ENCODE results near the gene CHD2.

The CHD2 gene

DNA sequence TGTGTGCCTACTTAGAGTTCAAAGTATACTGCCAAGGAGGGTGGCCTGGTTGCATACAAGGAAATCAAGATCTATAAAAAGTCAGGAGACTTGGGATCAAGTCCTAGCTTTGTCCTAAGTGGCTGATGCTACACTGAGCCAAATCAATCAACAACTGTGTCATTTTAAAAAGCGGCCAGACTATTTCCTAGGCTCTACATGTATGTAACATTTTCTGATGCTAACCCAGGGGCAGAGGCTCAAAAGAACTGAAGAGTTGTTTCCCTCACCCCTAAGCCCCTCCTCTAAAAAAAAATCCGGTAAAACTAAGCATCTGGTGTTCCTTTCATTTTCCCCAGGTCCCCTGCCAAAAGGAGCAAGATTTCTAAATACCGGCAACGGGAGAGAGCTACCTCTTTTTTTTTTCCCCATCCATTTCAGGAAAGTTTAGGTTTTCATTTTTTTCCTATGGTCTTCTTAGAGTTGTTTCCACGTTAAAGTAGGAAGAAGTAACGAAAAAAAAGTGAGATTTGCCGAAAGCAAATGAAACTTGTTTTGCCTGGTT lies 18.8 kb upstream of the CHD2 start:
- H3K4me1 ChIP-seq (ENCODE audit: control insufficient read depth in 1 of 2, insufficient read depth in 2 of 2, low read length in 2 of 2), result peaks cover 5 to 6% of the 10 kb centered on the region in 2 experiments
- no peak overlapping the region for H2AK5ac ChIP-seq (ENCODE audit: low read length)
- H3K36me3 ChIP-seq (ENCODE audit: control insufficient read depth in 1 of 2, insufficient read depth in 2 of 2, low read length in 2 of 2), result no peaks in the 10 kb centered on the region
- peak overlapping the region; percentile 92 for H3K27ac ChIP-seq (ENCODE audit: low read depth, low read length)
- no peak overlapping the region for H3K23ac ChIP-seq (ENCODE audit: low read length)
- no peak overlapping the region for H3K9ac ChIP-seq (ENCODE audit: low read length)
- H3K79me2 ChIP-seq (ENCODE audit: control insufficient read depth, insufficient read depth, low read length, poor library complexity), result peaks cover 10% of the 10 kb centered on the region
- H2BK120ac ChIP-seq (ENCODE audit: insufficient read depth, low read length, poor library complexity), result peak overlapping the region; percentile 38
- no peaks in the 10 kb centered on the region for H3K27me3 ChIP-seq (ENCODE audit: insufficient read depth, low read length)
- H4K91ac ChIP-seq (ENCODE audit: low read depth, low read length), result no peak overlapping the region
- H2AFZ ChIP-seq (ENCODE audit: insufficient read depth, low read length, poor library complexity), result no peak overlapping the region
- no peak overlapping the region for H4K12ac ChIP-seq (ENCODE audit: low read depth, low read length)
- no peak for DNase-seq
- no peak overlapping the region for H3K18ac ChIP-seq (ENCODE audit: low read length)
- H3K4ac ChIP-seq (ENCODE audit: low read depth, low read length), result no peak overlapping the region
- H2BK12ac ChIP-seq (ENCODE audit: low read length), result no peak overlapping the region
- no peak overlapping the region for H3K4me3 ChIP-seq (ENCODE audit: low read depth, low read length)
- no peak overlapping the region for H2BK5ac ChIP-seq (ENCODE audit: low read depth, low read length, poor library complexity)
- H4K8ac ChIP-seq (ENCODE audit: low read depth, low read length), result peak overlapping the region; percentile 95
- H3K79me1 ChIP-seq (ENCODE audit: low read length), result peaks cover 20% of the 10 kb centered on the region
- H3K4me2 ChIP-seq (ENCODE audit: low read length), result no peak overlapping the region
- H3K9me3 ChIP-seq (ENCODE audit: insufficient read depth, low read depth, low read length), result no peaks in the 10 kb centered on the region
- no CpG with 5 or more reads among the region's 7 CpGs for WGBS (ENCODE audit: extremely low coverage, insufficient coverage, insufficient read length)
- H3K14ac ChIP-seq (ENCODE audit: low read length), result peak overlapping the region; percentile 87

DNA sequence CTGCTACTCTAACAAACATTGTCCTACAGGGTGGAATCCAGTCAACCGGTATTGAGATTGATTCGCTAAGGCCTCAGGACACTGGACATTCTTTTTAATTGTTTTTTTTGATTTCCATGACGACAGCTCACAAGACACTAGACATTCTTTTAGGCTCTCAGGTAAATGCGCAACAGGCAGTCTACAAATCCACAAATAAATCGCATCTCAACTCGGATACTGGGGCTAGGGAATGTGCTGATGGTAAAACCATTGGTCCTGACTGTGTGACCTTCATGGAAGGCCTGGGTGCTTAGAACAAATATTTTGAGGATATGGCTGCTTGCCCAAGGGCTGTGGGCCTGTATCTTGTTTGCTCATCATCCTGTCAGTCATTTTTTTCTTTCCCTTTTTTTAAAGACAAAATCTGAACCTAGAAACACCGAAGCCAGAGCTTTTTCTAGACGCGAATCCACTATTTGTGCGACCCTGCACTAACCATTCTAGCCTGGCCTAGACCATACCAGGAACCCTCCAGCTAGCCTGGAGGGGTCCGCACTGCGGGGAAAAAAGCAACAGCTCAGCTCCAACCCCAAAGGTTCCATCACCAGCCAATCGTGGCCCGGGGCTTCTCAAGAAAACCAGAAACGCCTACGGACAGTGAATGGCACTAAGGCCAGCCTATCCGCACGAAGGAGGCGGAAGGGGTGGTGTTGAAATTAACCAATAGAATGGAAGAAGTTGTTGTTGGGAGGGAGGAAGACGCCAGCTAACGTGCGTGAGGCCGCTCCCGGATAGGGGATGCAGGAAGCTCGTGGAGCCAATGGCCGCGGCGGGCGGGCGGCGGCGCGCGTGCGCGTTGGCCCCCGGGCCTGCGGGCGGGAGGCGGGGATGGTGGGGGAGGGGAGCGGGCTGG lies 18.1 kb upstream of the CHD2 start:
- Histone ChIP-seq H3K14ac (ENCODE audit: low read length) (peak overlapping the region; percentile 87), H3K36me3 (ENCODE audit: control insufficient read depth in 1 of 2, insufficient read depth in 2 of 2, low read length in 2 of 2) (no peaks in the 10 kb centered on the region), H3K23ac (ENCODE audit: low read length) (no peak overlapping the region), H2AFZ (ENCODE audit: insufficient read depth, low read length, poor library complexity) (peak overlapping the region; percentile 52), H3K4me1 (ENCODE audit: control insufficient read depth in 1 of 2, insufficient read depth in 2 of 2, low read length in 2 of 2) (peaks cover 3 to 6% of the 10 kb centered on the region in 2 experiments), H3K9ac (ENCODE audit: low read length) (no peak overlapping the region), H4K12ac (ENCODE audit: low read depth, low read length) (peak overlapping the region; percentile 71), H3K18ac (ENCODE audit: low read length) (peak overlapping the region; percentile 90), H2BK120ac (ENCODE audit: insufficient read depth, low read length, poor library complexity) (peak overlapping the region; percentile 71), H3K9me3 (ENCODE audit: insufficient read depth, low read depth, low read length) (no peaks in the 10 kb centered on the region), H3K4me2 (ENCODE audit: low read length) (peak overlapping the region; percentile 48), H2AK5ac (ENCODE audit: low read length) (peak overlapping the region; percentile 83), H2BK5ac (ENCODE audit: low read depth, low read length, poor library complexity) (peak overlapping the region; percentile 83), H3K79me2 (ENCODE audit: control insufficient read depth, insufficient read depth, low read length, poor library complexity) (peaks cover 10% of the 10 kb centered on the region), H4K8ac (ENCODE audit: low read depth, low read length) (peak overlapping the region; percentile 95), H3K27ac (ENCODE audit: low read depth, low read length) (peak overlapping the region; percentile 92), H3K79me1 (ENCODE audit: low read length) (peaks cover 20% of the 10 kb centered on the region), H4K91ac (ENCODE audit: low read depth, low read length) (peak overlapping the region; percentile 88), H2BK12ac (ENCODE audit: low read length) (no peak overlapping the region), H3K4me3 (ENCODE audit: low read depth, low read length) (no peak overlapping the region), H3K4ac (ENCODE audit: low read depth, low read length) (peak overlapping the region; percentile 64), H3K27me3 (ENCODE audit: insufficient read depth, low read length) (no peaks in the 10 kb centered on the region)
- DNase-seq, result peak; percentile 98 to 100
- WGBS (ENCODE audit: extremely low coverage, insufficient coverage, insufficient read length), result no CpG with 5 or more reads among the region's 41 CpGs

DNA sequence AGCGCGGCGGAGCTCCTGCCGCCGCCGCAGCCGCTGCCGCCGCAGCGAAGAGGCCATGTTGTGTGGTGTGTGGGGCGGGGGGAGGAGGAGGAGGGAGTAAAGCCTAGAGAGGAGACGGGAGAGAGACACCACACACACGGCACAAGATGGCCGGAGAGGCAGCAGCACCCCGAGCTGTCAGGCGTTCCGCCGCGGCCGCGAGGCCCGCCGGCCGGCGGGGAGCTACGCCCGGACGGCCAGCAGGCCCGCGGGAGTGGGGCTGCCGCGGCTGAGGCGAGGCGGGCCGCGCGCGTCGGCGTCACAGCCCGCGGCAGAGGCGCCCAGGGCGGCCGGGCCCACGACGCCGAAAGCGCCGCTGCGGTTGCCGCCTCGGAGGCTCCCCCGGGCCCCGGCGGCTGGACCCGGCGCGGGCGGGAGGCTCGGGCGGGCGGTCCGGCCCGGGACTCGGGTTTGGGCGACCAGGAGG lies 17.4 kb upstream of the CHD2 start:
- H4K91ac ChIP-seq (ENCODE audit: low read depth, low read length), result peak overlapping the region; percentile 100
- H2BK120ac ChIP-seq (ENCODE audit: insufficient read depth, low read length, poor library complexity), result peak overlapping the region; percentile 99
- peaks cover 3 to 6% of the 10 kb centered on the region in 2 experiments for H3K4me1 ChIP-seq (ENCODE audit: control insufficient read depth in 1 of 2, insufficient read depth in 2 of 2, low read length in 2 of 2)
- H3K79me2 ChIP-seq (ENCODE audit: control insufficient read depth, insufficient read depth, low read length, poor library complexity), result peaks cover 10% of the 10 kb centered on the region
- H3K9me3 ChIP-seq (ENCODE audit: insufficient read depth, low read depth, low read length), result no peaks in the 10 kb centered on the region
- H3K27me3 ChIP-seq (ENCODE audit: insufficient read depth, low read length), result no peaks in the 10 kb centered on the region
- H3K4me2 ChIP-seq (ENCODE audit: low read length), result peak overlapping the region; percentile 54
- H2BK5ac ChIP-seq (ENCODE audit: low read depth, low read length, poor library complexity), result peak overlapping the region; percentile 100
- peak overlapping the region; percentile 99 for H3K4ac ChIP-seq (ENCODE audit: low read depth, low read length)
- H3K36me3 ChIP-seq (ENCODE audit: control insufficient read depth in 1 of 2, insufficient read depth in 2 of 2, low read length in 2 of 2), result no peaks in the 10 kb centered on the region
- H2AK5ac ChIP-seq (ENCODE audit: low read length), result peak overlapping the region; percentile 97
- peak overlapping the region; percentile 100 for H3K9ac ChIP-seq (ENCODE audit: low read length)
- peaks cover 20% of the 10 kb centered on the region for H3K79me1 ChIP-seq (ENCODE audit: low read length)
- DNase-seq, result no peak
- H3K27ac ChIP-seq (ENCODE audit: low read depth, low read length), result peak overlapping the region; percentile 100
- H2AFZ ChIP-seq (ENCODE audit: insufficient read depth, low read length, poor library complexity), result peak overlapping the region; percentile 93
- H3K18ac ChIP-seq (ENCODE audit: low read length), result peak overlapping the region; percentile 96
- H3K23ac ChIP-seq (ENCODE audit: low read length), result no peak overlapping the region
- H2BK12ac ChIP-seq (ENCODE audit: low read length), result no peak overlapping the region
- peak overlapping the region; percentile 100 for H4K12ac ChIP-seq (ENCODE audit: low read depth, low read length)
- H3K14ac ChIP-seq (ENCODE audit: low read length), result peak overlapping the region; percentile 100
- peak overlapping the region; percentile 97 for H4K8ac ChIP-seq (ENCODE audit: low read depth, low read length)
- WGBS (ENCODE audit: extremely low coverage, insufficient coverage, insufficient read length), result no CpG with 5 or more reads among the region's 67 CpGs
- peak overlapping the region; percentile 92 for H3K4me3 ChIP-seq (ENCODE audit: low read depth, low read length)

GRCh38 chr15:92883163-92883875 lies 16.8 kb upstream of the CHD2 start:
- Histone ChIP-seq H3K14ac (ENCODE audit: low read length) (peak overlapping the region; percentile 100), H3K9me3 (ENCODE audit: insufficient read depth, low read depth, low read length) (no peaks in the 10 kb centered on the region), H2AK5ac (ENCODE audit: low read length) (peak overlapping the region; percentile 97), H2BK120ac (ENCODE audit: insufficient read depth, low read length, poor library complexity) (peak overlapping the region; percentile 99), H2BK5ac (ENCODE audit: low read depth, low read length, poor library complexity) (peak overlapping the region; percentile 100), H3K9ac (ENCODE audit: low read length) (peak overlapping the region; percentile 100), H3K36me3 (ENCODE audit: control insufficient read depth in 1 of 2, insufficient read depth in 2 of 2, low read length in 2 of 2) (no peaks in the 10 kb centered on the region), H3K79me1 (ENCODE audit: low read length) (peaks cover 20% of the 10 kb centered on the region), H4K8ac (ENCODE audit: low read depth, low read length) (peak overlapping the region; percentile 97), H2BK12ac (ENCODE audit: low read length) (no peak overlapping the region), H4K91ac (ENCODE audit: low read depth, low read length) (peak overlapping the region; percentile 100), H3K4me1 (ENCODE audit: control insufficient read depth in 1 of 2, insufficient read depth in 2 of 2, low read length in 2 of 2) (peaks cover 3 to 6% of the 10 kb centered on the region in 2 experiments), H4K12ac (ENCODE audit: low read depth, low read length) (peak overlapping the region; percentile 100), H3K4me3 (ENCODE audit: low read depth, low read length) (peak overlapping the region; percentile 92), H3K79me2 (ENCODE audit: control insufficient read depth, insufficient read depth, low read length, poor library complexity) (peaks cover 10% of the 10 kb centered on the region), H3K18ac (ENCODE audit: low read length) (peak overlapping the region; percentile 96), H2AFZ (ENCODE audit: insufficient read depth, low read length, poor library complexity) (peak overlapping the region; percentile 93), H3K27ac (ENCODE audit: low read depth, low read length) (peak overlapping the region; percentile 100), H3K4me2 (ENCODE audit: low read length) (peak overlapping the region; percentile 54), H3K4ac (ENCODE audit: low read depth, low read length) (peak overlapping the region; percentile 99), H3K27me3 (ENCODE audit: insufficient read depth, low read length) (no peaks in the 10 kb centered on the region), H3K23ac (ENCODE audit: low read length) (no peak overlapping the region)
- WGBS (ENCODE audit: extremely low coverage, insufficient coverage, insufficient read length), result no CpG with 5 or more reads among the region's 53 CpGs
- DNase-seq, result peak; percentile 26 to 74

All from trophoblast cell (in vitro differentiated cells and primary cell).